ENCODE measurements around the gene DENND1A.

DNA sequence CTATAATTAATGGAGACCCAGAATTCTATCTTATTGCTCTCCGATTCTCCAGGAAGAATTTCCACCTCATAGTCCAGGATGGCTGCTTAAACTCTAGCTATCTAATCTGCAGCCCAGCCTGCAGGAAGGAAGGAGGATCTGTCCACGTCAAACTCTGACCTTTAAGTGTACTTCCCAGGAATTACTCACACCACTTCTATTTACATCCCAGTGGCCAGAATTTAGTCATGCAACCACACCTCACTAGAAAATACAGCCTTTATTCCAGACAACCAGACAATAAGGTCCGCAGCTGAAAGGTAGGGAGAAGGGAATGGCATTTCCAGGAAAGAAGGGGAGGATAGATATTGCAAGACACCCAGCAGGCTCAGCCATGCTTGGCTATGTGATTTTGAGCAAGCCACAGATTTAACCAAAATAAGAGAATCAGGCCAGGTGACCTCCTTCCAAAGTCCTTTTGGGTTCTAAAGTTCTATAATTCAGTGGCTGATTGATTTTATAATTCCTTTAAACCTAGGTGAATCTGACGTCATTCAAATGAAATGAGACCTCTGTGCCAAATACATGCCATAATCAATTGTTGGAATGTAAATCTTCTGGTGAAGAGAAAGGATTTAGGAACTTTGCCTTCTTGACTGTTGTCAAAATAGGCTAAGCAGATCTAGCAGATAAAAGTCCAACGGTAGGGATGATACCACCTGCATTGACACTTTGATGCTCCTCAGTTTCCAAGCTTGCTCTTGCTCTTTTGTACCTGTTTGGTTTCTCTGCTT, 3.7 kb upstream of the DENND1A start:
- TF ChIP-seq, protein P1, sequence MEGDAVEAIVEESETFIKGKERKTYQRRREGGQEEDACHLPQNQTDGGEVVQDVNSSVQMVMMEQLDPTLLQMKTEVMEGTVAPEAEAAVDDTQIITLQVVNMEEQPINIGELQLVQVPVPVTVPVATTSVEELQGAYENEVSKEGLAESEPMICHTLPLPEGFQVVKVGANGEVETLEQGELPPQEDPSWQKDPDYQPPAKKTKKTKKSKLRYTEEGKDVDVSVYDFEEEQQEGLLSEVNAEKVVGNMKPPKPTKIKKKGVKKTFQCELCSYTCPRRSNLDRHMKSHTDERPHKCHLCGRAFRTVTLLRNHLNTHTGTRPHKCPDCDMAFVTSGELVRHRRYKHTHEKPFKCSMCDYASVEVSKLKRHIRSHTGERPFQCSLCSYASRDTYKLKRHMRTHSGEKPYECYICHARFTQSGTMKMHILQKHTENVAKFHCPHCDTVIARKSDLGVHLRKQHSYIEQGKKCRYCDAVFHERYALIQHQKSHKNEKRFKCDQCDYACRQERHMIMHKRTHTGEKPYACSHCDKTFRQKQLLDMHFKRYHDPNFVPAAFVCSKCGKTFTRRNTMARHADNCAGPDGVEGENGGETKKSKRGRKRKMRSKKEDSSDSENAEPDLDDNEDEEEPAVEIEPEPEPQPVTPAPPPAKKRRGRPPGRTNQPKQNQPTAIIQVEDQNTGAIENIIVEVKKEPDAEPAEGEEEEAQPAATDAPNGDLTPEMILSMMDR (IDR thresholded peaks at IDR 0.05), result no peak
- no peak for TF ChIP-seq POLR2A (IDR thresholded peaks at IDR 0.05)

All from heart left ventricle (tissue), 13 donors.